GM12878 (cell line): ENCODE results near the gene CHRM2. TPM values are rescaled to one million over a fixed set of nuclear protein-coding genes. Genes with fewer than 3 reads are reported as not detected.
A peak's percentile ranks its signal among the peaks of the same experiment; 100 is the strongest.

Experiments used
- ATAC-seq: fragments of 200-7000 bp; cut with Tn5 transposase; 3 replicates; pipeline ENCODE4 v1.9.1; 2020; ENCODE audit warnings: mild to moderate bottlenecking, moderate library complexity
- BruUV-seq: library from RNA; stranded (reverse); fragments of 400-500 nt; replicated peaks from 2 replicates; lab custom pipeline; 2021; lab: Mats Ljungman, UMichigan
- CTCF ChIA-PET: fragments of 300-600 bp; sonication (Branson Sonifier 250); formaldehyde crosslinking; extraction: SDS; loops from one replicate; lab custom pipeline; 2021; ENCODE audit warnings: inconsistent platforms; lab: Yijun Ruan, JAX
- POLR2A ChIA-PET: fragments of 350-600 bp; formaldehyde crosslinking; extraction: SDS; loops from one replicate; lab custom pipeline; 2021; ENCODE audit warnings: inconsistent platforms; lab: Charles Lee
- RAD21 ChIA-PET: fragments of 300-600 bp; sonication (Branson Sonifier 250); formaldehyde crosslinking; loops from one replicate; lab custom pipeline; 2023; ENCODE audit warnings: antibody characterized with exemption; ENCODE audit not compliant: unreplicated experiment; lab: Charles Lee
- SMC1A ChIA-PET: fragments of 300-600 bp; sonication (Branson Sonifier 250); formaldehyde crosslinking; loops from one replicate; lab custom pipeline; 2023; ENCODE audit not compliant: unreplicated experiment, uncharacterized antibody; lab: Charles Lee
- DNase-seq: peaks from one replicate; pipeline ENCODE4 v3.0.0-alpha.2; 2011; ENCODE audit warnings: low read depth, low spot score
- FAIRE-seq: peaks from 3 replicates; lab custom pipeline; 2011; peaks lifted over from hg19 to GRCh38; lab: Jason Lieb, UNC
- H2AFZ ChIP-seq: 2 replicates; pipeline ENCODE4 v1.6.0; 2011; ENCODE audit warnings: low read depth, low read length, control low read depth; ENCODE audit not compliant: control insufficient read depth
- H3K27ac ChIP-seq: 2 replicates; pipeline ENCODE4 v1.5.1; 2011; ENCODE audit warnings: control low read depth; ENCODE audit not compliant: control insufficient read depth, insufficient read depth
- H3K27me3 ChIP-seq, 2 experiments: replicated peaks in 1 of 2; 2 replicates each; pipeline versions ENCODE4 v1.6.0 to v1.6.1; 2011; ENCODE audit warnings: low read length in 1 of 2; ENCODE audit not compliant: control insufficient read depth in 2 of 2, insufficient read depth in 2 of 2
- H3K36me3 ChIP-seq, 2 experiments: 2 replicates each; pipeline ENCODE4 v1.5.1; 2011; ENCODE audit warnings: low read length in 1 of 2; ENCODE audit not compliant: control insufficient read depth in 2 of 2, insufficient read depth in 2 of 2
- H3K4me1 ChIP-seq: 2 replicates; pipeline ENCODE4 v1.6.1; 2011; ENCODE audit warnings: mild to moderate bottlenecking, low read length, moderate library complexity, mixed read lengths; ENCODE audit not compliant: control insufficient read depth, insufficient read depth
- H3K4me2 ChIP-seq: 2 replicates; pipeline ENCODE4 v1.6.0; 2011; ENCODE audit warnings: control low read depth; ENCODE audit not compliant: control insufficient read depth, insufficient read depth
- H3K4me3 ChIP-seq: fragments of 200-600 bp; sonication (generic); 2 replicates; pipeline ENCODE4 v1.5.1; 2016
- H3K79me2 ChIP-seq: 2 replicates; pipeline ENCODE4 v1.6.0; 2011; ENCODE audit warnings: low read length; ENCODE audit not compliant: control insufficient read depth, insufficient read depth
- H3K9ac ChIP-seq: 2 replicates; pipeline ENCODE4 v1.8.0; 2011; ENCODE audit warnings: low read length, control low read depth, mixed read lengths; ENCODE audit not compliant: control insufficient read depth, insufficient read depth
- H3K9me3 ChIP-seq: replicated peaks from 3 replicates; pipeline ENCODE4 v1.5.1; 2011; ENCODE audit warnings: mild to moderate bottlenecking, low read length; ENCODE audit not compliant: control insufficient read depth, insufficient read depth
- H4K20me1 ChIP-seq: 2 replicates; pipeline ENCODE4 v1.6.0; 2011; ENCODE audit not compliant: control insufficient read depth, insufficient read depth
- BHLHE40 ChIP-seq, 2 experiments: fragments of 450-650 bp in 1 of 2; IDR thresholded peaks; 2 replicates each; pipeline ENCODE4 v1.6.1; 2011 to 2017; ENCODE audit warnings: low read depth in 2 of 2, borderline replicate concordance in 1 of 2, improper control_type of control experiment in 1 of 2, low read length in 1 of 2, mild to moderate bottlenecking in 1 of 2
- CHD1 ChIP-seq: IDR thresholded peaks from 2 replicates; pipeline ENCODE4 v1.6.1; 2012; ENCODE audit warnings: low read depth, low read length, improper control_type of control experiment
- HCFC1 ChIP-seq: fragments of 150-350 bp; IDR thresholded peaks from 2 replicates; pipeline ENCODE4 v1.6.1; 2014; ENCODE audit warnings: low read length
- IRF4 ChIP-seq: IDR thresholded peaks from 2 replicates; pipeline ENCODE4 v1.6.1; 2011; ENCODE audit warnings: low read depth, low read length
- MEF2B ChIP-seq: fragments of 450-650 bp; IDR thresholded peaks from 2 replicates; pipeline ENCODE4 v1.6.1; 2018; ENCODE audit warnings: mild to moderate bottlenecking, moderate library complexity; ENCODE audit not compliant: partially characterized antibody, poor library complexity, severe bottlenecking
- MLLT1 ChIP-seq: fragments of 450-650 bp; IDR thresholded peaks from 2 replicates; pipeline ENCODE4 v1.6.1; 2016; ENCODE audit warnings: mild to moderate bottlenecking
- MYC ChIP-seq: IDR thresholded peaks from 2 replicates; pipeline ENCODE4 v1.6.1; 2011; ENCODE audit warnings: mild to moderate bottlenecking, low read length, moderate library complexity, inconsistent platforms; ENCODE audit not compliant: insufficient read depth, insufficient replicate concordance, insufficient read length, severe bottlenecking
- NFYA ChIP-seq: IDR thresholded peaks from 2 replicates; pipeline ENCODE4 v1.6.1; 2011; ENCODE audit warnings: low read depth, mild to moderate bottlenecking, low read length, improper control_type of control experiment, borderline replicate concordance
- SKIL ChIP-seq: fragments of 450-650 bp; IDR thresholded peaks from 2 replicates; pipeline ENCODE4 v1.6.1; 2017; ENCODE audit warnings: mild to moderate bottlenecking, low read depth, inconsistent platforms; ENCODE audit not compliant: poor library complexity, severe bottlenecking
- SREBF1 ChIP-seq: IDR thresholded peaks from 2 replicates; pipeline ENCODE4 v1.6.1; 2012; ENCODE audit warnings: mild to moderate bottlenecking, low read length
- TAF1 ChIP-seq: IDR thresholded peaks from 2 replicates; pipeline ENCODE4 v1.6.1; 2011; ENCODE audit warnings: mild to moderate bottlenecking, low read depth, low read length, borderline replicate concordance
- TARDBP ChIP-seq: IDR thresholded peaks from 2 replicates; pipeline ENCODE4 v1.6.1; 2016; ENCODE audit warnings: borderline replicate concordance
- YY1 ChIP-seq: IDR thresholded peaks from 2 replicates; pipeline ENCODE4 v1.6.1; 2011; ENCODE audit warnings: low read depth, mild to moderate bottlenecking, low read length
- ZNF217 ChIP-seq: fragments of 450-650 bp; IDR thresholded peaks from 2 replicates; pipeline ENCODE4 v1.6.1; 2017; ENCODE audit warnings: antibody characterized with exemption, mild to moderate bottlenecking
- ZNF274 ChIP-seq: IDR thresholded peaks from one replicate; pipeline ENCODE4 v1.8.0; 2011; ENCODE audit not compliant: insufficient read length, insufficient read depth
- WGBS: methylation state at CpG from one replicate; pipeline ENCODE4 v1.1.6; 2016; ENCODE audit warnings: low lambda C conversion rate; ENCODE audit not compliant: insufficient replicate concordance, insufficient coverage; ENCODE audit errors: missing lambda C conversion rate; 5-methylcytosine and 5-hydroxymethylcytosine counted together
- in situ Hi-C: fragments of 300-500 bp; cut with MboI; formaldehyde crosslinking; loops from 9 replicates; pipeline ENCODE4 v1.14.3; 2018; ENCODE audit warnings: mixed read lengths
- intact Hi-C: fragments of 100-400 bp; cut with micrococcal nuclease; formaldehyde crosslinking; loops from one replicate; pipeline ENCODE4 v1.14.2; 2022; ENCODE audit not compliant: unreplicated experiment
- polyA plus RNA-seq, 11 experiments: library from polyadenylated mRNA; depleted of rRNA in 4 of 11; unstranded in 6 of 11; stranded (reverse) in 5 of 11; fragments of >200 nt; fragmentation: Nextera tagmentation in 4 of 11; fragmentation: Illumina TruSeq in 1 of 11; extraction: Ambion mirVana in 4 of 11; extraction: Trizol in 1 of 11; gene quantifications; 1 replicate in 1 of 11; 2 replicates in 10 of 11; pipeline versions ENCODE4 v1.2.1 to v1.2.3, GENCODE V29; 2011 to 2016; ENCODE audit warnings: inconsistent platforms in 2 of 11, missing spikeins in 2 of 11, low read depth in 1 of 11
- total RNA-seq, 4 experiments: library from RNA; depleted of rRNA in 3 of 4; stranded (reverse); fragments of >200 nt in 3 of 4; fragmentation: Illumina TruSeq in 1 of 4; extraction: Trizol in 1 of 4; gene quantifications; 2 replicates each; pipeline versions ENCODE4 v1.2.1 to v1.2.3, GENCODE V29; 2013 to 2021
- TF ChIP-seq, protein P1 (sequence below): IDR thresholded peaks from 2 replicates; pipeline ENCODE4 v1.6.1; 2011; ENCODE audit warnings: borderline replicate concordance, low read depth, mild to moderate bottlenecking, moderate library complexity, low read length; ENCODE audit not compliant: insufficient read depth, poor library complexity, severe bottlenecking

Gene CHRM2
- total and polyA plus RNA-seq, 10 of the 15 experiments (the other 5 are each of a cell fraction or from before 2014, with no cell fraction given) = 0.05 TPM; not detected in 9

DNA sequence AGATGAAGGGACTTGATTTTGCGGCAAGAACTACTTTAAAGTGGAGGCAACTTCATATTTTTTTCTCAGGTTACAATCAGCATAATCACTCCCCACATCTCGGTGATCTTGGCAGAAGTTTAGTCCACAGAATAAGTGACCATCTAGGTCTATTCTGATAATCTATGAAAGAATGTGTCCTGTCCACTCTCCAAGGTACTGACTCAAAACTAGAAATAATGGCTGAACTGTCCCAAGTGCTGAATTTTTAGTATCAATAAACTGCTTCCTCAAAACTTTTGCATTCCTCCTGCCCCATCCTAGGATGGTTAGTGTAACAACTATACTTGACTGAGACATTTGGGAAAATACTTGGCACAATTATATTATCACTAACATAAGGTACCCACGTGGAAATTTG is 10.9 kb upstream of the CHRM2 start:
- no peak overlapping the region for H3K9ac ChIP-seq
- ATAC-seq (no peak), FAIRE-seq (no peak), DNase-seq (no peak)
- no peaks in the 10 kb centered on the region for H4K20me1 ChIP-seq
- H2AFZ ChIP-seq = no peak overlapping the region
- H3K9me3 ChIP-seq = no peaks in the 10 kb centered on the region
- in situ Hi-C loops (no loop called here), intact Hi-C loops (no loop called here)
- ChIA-PET POLR2A (no interaction called here), CTCF (interaction anchor here (0.6 kb wide), 1 partner anchor 1151 kb away, joined by 3 read pairs; no protein-coding TSS in a partner anchor), RAD21 (no interaction called here), SMC1A (no interaction called here)
- no peaks in the 10 kb centered on the region for H3K27me3 ChIP-seq
- 35% methylated on average over 3 of the region's 3 CpGs for WGBS
- no peak overlapping the region for H3K4me3 ChIP-seq
- no peaks in the 10 kb centered on the region for H3K79me2 ChIP-seq
- no peaks in the 10 kb centered on the region for H3K36me3 ChIP-seq
- BruUV-seq = no TSS peak
- H3K27ac ChIP-seq = no peak overlapping the region
- H3K4me1 ChIP-seq = no peaks in the 10 kb centered on the region
- no peak overlapping the region for H3K4me2 ChIP-seq
- TF ChIP-seq ZNF274 (no peak), NFYA (no peak), MLLT1 (no peak), YY1 (0 out of 2 replicates have a peak, but pooled peaks have one; percentile 19), SKIL (no peak), TARDBP (no peak), SREBF1 (peak; percentile 57; the same call in 1 of the 2 replicates), HCFC1 (no peak), MYC (no peak), TAF1 (no peak), ZNF217 (no peak), BHLHE40 (IDR thresholded peaks at IDR 0.05; ENCODE audit: borderline replicate concordance in 1 of 2, low read depth in 2 of 2, low read length in 1 of 2) (no peak), MEF2B (no peak), IRF4 (no peak), CHD1 (no peak)
- TF ChIP-seq, protein P1, sequence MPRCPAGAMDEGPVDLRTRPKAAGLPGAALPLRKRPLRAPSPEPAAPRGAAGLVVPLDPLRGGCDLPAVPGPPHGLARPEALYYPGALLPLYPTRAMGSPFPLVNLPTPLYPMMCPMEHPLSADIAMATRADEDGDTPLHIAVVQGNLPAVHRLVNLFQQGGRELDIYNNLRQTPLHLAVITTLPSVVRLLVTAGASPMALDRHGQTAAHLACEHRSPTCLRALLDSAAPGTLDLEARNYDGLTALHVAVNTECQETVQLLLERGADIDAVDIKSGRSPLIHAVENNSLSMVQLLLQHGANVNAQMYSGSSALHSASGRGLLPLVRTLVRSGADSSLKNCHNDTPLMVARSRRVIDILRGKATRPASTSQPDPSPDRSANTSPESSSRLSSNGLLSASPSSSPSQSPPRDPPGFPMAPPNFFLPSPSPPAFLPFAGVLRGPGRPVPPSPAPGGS = no peak
